GM18526 (cell line): Measurements from ENCODE around the gene ITGB3BP.

ENCODE experiments used
- POLR2A ChIP-seq: IDR thresholded peaks from 3 replicates; pipeline ENCODE4 v1.6.1; 2011; ENCODE audit not compliant: insufficient read length; ENCODE audit errors: extremely low read depth

The ITGB3BP gene, protein sequence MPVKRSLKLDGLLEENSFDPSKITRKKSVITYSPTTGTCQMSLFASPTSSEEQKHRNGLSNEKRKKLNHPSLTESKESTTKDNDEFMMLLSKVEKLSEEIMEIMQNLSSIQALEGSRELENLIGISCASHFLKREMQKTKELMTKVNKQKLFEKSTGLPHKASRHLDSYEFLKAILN

DNA sequence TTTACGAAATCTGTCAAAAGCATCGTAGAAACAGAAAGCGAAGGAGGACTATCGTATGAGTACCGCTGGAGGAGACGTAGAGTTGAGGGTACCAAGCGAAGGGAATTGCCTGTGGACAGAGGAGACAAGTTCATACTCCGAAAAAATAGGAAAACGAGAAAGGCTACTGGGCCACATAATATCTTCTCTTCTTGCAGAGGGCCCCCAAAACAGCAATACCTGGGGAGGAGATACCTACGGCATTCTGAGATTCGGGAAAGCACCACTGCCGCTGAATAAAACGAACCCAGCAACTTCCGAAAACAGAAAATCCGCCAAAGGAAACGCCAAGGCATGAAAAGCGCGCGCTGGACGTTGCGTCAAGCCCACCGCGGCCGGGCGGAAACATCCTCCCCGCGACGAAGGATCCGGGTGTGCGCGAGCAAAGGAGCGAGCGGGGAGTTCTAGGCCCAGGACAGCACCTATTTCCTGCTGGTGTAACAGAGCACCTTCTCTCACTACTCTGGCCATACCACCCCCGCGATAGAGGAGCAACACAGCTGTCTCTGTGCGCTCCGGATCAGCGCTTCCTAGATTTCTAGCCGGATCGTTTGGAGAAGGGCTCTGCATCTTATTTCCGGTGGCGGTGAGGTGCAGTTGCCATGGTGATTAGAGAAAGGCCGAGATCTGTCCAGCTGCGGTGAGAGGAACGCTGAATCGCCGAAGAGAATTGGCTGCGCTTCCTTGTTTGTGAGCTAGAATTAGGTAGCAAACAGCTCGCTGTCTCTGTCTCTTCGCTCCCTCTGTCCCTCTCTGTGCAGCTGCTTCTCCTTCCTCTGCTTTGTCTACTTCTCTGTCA is at the start of gene ITGB3BP, which contains the start of gene EFCAB7:
Gene ITGB3BP (minus strand): TSS at position 335 of the 838 bp plus-strand sequence. CDS start 92 bp downstream, at position 243.
Gene EFCAB7 (plus strand): TSS at position 635 of the 838 bp plus-strand sequence. CDS start 2,048 bp downstream, outside the sequence.
- peak; percentile 64 for TF ChIP-seq POLR2A

DNA sequence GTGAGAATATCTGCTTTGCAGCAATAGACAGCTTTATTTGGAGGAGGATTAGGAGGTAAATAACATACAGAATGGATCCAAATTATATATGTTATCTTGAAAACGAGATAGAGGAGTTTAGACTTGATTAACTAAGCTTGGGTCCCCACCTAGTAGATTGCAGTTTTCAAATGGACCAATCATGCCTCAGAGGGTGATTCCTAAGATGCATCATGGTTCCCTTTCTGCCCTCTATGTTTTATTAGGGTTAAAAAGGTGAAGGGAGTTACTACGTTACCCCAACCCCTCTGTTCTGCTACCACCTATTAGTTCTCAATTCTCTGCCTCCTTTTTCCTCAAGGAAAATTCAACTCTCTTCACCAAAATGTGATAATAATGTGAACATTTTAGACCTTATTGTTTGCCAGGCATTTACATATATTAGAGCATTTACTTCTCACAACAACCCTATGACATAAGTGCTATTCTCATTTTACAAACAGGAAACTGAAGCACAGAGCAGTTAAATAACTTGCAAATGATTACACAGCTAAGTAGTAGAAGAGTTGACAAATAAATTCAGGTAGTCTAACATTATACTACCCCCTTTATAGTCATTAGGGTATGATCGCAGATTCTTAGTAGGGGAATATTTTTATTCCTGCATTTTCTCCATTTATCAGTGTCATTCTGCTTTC is 46.8 kb upstream of the ITGB3BP start:
- TF ChIP-seq POLR2A: no peak

DNA sequence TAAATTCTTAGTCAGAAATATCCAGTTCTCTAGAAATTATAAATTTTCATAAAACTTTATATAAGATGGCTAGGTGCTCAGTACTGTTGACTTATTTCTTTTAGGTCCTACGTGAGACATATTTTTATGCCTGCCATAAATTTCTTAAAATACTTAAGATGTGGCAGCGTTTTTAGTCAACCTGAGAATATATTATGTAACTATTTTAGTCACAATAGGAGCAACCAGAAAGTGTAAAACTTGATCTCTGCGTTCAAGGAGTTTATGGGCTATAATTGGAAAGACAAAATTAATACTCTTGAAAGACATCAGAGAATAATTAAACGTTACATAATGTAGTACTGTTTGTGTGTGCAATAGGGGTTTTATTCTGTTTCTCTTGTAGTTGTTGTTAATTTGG is 46.0 kb upstream of the ITGB3BP start:
- no peak for TF ChIP-seq POLR2A

DNA sequence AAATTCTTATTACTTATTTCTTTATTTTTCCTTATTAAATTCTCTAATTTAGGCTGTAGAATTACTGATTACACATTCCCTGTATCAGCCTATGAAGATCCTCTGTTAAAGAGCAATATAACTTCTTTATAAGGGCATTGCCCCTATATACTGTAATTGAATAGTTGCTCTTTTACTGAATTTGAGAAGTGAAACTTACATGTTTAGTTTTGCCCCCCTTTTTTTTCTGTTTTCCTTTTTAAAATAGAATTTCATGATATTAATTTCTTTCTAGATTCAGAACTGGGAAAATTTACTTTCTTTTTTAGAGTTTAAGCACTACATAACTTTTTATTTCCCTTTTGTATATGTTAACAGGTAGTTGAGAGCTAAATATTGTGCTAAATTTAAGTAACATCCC is 40.7 kb upstream of the ITGB3BP start:
- TF ChIP-seq POLR2A: no peak

DNA sequence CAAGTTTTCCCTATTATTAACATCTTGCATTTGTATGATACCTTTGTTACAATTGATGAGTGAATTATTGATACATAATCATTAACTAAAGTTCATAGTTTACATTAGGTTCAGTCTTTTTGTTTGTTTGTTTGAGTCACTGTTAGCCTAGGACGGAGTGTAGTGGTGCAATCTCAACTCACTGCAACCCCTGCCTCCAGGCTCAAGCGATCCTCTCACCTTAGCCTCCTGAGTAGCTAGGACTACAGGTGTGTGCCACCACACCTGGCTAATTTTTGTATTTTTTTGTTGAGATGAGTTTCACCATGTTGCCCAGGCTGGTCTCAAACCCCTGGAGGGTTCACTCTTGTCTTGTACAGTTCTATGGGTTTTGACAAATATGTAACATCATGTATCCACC is 36.3 kb upstream of the ITGB3BP start:
- TF ChIP-seq POLR2A: no peak

DNA sequence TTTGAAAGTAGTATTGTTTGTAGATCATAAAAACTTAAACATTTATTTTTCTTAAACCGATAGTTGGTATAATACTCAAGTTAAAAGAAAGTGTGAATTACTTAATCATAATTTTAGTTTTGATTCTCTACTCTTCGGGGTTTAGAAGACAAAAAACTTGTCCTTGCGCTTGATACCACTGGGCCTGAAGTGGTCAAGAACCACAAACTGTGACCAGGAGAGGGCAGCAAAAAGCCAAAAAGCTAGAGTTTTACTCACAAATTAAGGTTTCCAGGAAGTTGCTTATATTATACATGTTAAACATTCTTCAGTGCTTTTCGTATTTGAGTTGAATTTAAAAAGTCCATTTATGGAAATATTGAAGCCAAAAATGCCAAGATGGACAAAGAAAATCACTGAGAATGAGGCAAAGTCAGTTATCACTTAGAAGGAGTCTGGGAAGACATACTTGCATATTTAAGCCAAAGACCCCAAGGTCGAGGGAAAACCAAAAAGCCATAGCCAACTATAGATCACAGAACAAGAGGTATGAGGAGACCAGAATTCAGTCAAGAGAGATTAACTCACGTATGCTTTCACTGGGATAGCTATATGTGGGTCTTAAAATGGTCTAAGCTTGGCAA is 34.5 kb upstream of the ITGB3BP start:
- no peak for TF ChIP-seq POLR2A

DNA sequence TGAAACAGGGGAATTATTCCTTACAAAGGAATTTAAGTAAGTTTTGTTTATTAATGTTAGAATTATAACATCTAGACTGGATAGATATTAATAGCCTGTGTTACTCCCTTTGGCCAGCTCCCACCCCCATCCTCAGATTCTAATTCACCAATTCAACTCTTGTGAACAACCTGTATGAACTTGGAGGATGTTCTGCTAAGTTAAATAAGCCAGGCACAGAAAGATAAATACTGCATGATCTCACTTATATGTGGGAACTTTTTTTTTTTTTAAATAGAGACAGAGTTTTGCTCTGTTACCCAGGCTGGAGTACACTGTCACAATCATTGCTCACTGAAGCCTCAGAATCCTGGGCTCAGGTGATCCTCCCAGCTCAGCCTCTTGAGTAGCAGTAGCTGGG is 32.5 kb upstream of the ITGB3BP start:
- TF ChIP-seq POLR2A: no peak

DNA sequence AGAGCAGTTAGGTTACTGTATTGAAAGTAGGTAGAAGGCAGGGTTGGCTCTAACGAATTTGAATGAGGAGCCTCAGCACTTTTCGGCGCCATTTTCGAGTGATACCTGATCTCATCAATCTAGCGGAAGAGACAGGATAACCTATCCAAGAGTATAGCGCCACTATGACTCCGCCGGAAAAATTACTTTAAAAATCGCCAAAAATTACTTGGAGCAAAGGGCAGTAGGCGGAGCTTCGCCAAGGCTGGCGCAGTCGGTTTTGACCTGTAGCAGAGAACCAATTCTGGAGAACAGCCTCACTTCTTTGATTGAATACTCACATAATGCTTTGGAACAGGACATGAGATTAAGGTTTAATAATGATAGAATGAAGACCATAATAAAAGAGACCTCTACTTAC is 25.9 kb upstream of the ITGB3BP start:
- no peak for TF ChIP-seq POLR2A

DNA sequence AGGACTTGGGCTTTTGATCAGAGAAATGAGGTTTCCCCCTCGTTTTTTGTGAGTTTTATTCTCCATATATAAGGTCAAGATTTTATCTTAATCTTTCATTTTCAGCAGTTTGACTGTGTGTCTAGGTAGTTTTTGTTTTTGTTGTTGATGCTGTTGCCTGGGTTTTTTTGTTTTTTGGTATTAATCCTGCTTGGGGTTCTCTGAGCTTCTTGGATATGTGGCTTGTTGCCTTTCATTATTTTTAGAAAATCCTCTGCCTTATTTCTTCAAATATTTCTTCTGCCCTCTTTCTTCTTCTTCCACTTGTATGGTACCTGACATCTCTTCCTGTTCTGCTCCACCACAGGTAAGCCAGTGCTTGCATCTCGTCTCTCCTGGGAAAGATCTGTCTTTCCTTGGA is 25.3 kb upstream of the ITGB3BP start:
- no peak for TF ChIP-seq POLR2A

DNA sequence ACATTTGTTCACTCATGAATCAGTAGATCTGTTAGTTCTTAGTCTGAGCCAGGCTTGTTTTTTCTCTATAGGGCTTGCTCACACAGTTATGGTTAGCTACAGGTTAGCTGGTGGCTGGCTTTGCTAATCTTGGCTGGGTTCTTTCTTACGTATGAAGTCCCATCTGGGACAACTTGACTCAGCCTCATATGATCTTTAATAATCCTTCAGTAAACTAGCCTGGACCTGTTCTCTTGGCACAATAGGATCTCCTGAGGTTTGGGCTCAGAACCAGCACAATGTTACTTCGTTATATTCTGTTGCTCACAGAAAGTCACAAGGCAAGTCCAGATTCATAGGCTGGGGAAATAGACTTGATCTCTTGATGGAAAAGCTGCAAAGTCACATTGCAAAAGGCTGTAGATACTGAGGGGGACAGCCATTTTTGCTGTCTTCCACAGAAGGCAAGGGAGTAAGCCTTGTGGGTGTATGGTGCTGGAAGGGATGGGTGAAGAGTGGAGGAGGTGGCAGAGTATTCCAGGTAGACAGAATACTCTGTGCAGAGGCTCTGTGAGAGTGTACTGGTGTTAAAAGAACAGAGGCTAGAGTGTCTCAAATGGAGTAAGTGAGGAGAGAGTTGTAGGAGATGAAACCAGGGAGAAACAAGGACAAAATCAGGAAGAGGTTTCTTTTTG is 24.7 kb upstream of the ITGB3BP start:
- TF ChIP-seq POLR2A: no peak

DNA sequence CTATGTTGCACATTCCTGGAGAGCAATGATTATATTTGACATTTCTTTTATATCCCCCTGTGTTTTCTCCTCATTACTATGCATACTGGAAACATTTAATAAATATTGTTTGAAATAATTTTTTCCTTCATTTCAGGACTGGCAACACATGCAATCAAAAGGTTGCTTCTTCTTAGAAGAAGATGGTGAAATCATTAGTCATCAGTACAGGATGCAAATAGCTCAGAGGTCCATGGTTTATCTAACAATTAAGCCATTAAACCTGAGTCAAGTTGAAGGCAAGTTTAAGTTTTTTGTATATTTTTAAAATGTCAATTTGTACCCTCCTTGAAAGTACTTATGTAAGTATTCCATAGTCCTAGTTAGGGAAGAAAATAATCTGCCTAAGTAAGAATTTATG is 22.8 kb upstream of the ITGB3BP start:
- no peak for TF ChIP-seq POLR2A

DNA sequence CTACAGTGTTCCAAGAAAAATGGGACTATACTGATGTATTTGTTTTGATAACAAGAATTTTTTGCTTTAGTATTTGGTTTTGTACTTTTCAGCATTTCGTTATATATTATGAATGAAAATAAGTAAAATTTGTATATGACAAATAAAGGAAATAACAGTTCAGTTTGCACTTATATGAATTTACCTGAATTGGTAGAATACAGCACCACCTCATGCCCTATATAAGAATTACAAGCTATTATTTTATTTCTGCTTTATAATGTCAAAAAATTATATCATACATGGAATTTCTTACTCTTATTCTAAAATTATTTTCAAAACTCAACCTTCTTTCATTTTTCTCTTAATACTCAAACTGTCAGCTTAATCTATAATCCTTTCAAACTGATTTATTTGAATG is 14.9 kb upstream of the ITGB3BP start:
- TF ChIP-seq POLR2A: no peak

DNA sequence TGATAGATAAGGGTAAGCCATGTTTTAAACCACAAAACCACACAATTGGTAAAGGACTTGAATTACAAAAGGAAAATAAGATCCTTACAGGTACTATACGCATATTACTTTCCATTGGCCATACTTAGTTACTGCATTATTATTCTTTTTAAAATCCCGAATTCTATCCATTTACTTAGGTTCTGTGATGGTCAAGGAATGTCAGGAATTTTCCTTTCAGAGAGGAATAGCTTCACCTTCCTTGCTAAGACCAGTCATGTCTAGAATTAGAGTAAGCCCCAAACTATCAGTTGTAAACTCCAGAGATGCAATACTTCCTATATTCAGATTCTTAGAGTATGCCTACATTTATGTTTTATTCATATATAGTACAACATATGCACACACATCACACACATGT is 14.0 kb upstream of the ITGB3BP start:
- TF ChIP-seq POLR2A: no peak

DNA sequence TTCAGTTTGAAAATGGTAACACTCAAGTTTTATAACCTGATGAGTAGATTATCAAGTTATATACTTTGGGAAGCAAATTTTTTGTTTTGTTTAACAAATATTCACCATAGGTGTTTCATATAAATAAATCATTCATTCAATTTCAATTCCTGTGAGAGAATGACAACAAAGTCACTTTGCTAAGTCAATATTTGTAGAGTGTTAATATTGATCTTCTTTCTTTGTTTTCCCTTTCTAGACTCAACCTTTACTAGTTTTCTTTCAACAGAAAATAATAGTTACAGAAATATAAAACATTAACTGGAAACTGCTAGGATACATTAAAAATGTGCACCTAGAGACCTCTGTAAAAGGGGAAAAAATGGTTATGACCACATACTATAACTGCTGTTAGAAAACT is 11.4 kb upstream of the ITGB3BP start:
- TF ChIP-seq POLR2A: no peak

DNA sequence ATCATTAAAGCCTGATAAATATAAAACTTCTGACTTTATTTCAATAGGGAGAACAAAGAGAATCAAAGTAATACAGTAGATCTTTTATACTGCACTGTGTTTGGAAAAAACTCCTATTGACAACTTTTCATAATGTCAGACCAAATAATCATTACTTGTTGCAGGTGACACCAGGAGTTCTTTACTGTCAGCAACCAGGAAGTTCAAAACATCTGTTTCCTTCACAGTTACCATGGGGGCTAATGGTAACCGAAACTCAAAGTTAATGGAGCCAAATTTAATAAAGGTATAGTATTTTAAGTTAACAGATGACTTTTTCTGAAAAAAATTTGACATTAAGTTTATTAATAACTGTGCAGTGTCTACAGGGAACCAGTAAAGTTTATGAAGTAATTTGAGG is 10.9 kb upstream of the ITGB3BP start:
- no peak for TF ChIP-seq POLR2A

DNA sequence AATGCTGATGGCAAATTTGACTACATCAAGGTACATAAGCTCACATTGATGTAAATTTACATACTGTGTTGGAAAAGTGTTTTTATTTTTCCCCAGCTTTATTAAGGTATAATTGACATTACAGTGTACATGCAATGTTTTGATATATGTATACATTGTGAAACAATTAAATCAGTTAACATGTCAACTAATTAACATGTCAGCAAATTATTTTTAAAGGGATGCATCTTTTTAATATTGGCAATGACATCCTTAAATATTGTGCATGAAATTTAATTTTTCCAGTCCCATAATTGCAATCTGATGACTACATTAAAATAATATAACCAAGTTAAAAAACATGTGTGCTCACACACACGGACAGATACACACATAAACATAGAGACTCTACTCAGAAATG is 9.7 kb upstream of the ITGB3BP start:
- TF ChIP-seq POLR2A: no peak

DNA sequence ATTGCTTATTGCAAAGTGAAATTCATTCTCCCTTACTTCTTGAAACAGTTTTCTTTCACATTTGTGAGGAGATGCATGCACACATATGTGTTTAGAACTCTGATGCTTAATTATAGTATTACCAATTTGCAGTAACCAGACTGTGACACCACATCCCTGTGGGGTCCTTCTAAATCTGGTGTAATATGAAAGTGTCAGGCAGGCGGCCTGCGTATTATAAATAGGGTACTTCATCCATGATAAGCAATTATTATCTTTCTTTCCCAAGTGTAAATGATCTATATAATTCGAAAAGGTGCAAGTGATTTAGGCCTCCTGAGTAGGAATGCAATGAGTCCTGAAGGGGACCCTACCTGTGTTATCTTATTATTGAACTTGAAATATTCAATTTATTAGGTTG is 1.2 kb upstream of the ITGB3BP start:
- no peak for TF ChIP-seq POLR2A
